ENCODE data around the gene LDB2.

DNA sequence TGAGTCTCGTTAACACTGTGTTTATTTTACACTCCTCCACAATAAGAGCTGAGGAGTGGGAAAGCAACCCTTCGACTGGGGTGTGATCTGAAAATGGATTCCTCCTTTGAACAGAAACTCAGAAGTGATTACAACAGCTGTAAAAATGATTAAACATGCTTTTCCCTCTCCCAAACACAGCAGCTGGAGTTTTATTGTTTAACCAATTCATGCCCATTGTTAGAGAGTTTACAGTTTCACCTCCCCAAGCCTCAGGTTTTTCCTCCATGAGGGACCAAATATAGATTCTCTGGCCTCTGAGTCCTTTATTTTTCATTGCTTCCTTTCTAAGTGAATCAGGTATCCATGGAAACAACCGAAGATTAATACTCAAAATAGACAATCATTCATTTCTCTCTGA, 409.2 kb downstream of the LDB2 start:
- TF ChIP-seq EZH2 (IDR thresholded peaks at IDR 0.05; ENCODE audit: borderline replicate concordance, low read length): no peak
- TF ChIP-seq, protein P1, sequence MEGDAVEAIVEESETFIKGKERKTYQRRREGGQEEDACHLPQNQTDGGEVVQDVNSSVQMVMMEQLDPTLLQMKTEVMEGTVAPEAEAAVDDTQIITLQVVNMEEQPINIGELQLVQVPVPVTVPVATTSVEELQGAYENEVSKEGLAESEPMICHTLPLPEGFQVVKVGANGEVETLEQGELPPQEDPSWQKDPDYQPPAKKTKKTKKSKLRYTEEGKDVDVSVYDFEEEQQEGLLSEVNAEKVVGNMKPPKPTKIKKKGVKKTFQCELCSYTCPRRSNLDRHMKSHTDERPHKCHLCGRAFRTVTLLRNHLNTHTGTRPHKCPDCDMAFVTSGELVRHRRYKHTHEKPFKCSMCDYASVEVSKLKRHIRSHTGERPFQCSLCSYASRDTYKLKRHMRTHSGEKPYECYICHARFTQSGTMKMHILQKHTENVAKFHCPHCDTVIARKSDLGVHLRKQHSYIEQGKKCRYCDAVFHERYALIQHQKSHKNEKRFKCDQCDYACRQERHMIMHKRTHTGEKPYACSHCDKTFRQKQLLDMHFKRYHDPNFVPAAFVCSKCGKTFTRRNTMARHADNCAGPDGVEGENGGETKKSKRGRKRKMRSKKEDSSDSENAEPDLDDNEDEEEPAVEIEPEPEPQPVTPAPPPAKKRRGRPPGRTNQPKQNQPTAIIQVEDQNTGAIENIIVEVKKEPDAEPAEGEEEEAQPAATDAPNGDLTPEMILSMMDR (IDR thresholded peaks at IDR 0.05; ENCODE audit: low read length): no peak

Data from OCI-LY1 (cell line).